HEK293 (cell line): ENCODE measurements around the gene ARHGAP5.
A peak's percentile ranks its signal among the peaks of the same experiment; 100 is the strongest.

Experiments
- FEZF1 ChIP-seq: fragments of 450-650 bp; formaldehyde crosslinking; IDR thresholded peaks from 2 replicates; pipeline ENCODE4 v1.5.1; 2016; ENCODE audit warnings: missing biosample characterization, missing genetic modification characterization
- GLI2 ChIP-seq: fragments of 450-650 bp; formaldehyde crosslinking; IDR thresholded peaks from 2 replicates; pipeline ENCODE4; 2017; ENCODE audit warnings: missing biosample characterization, missing genetic modification characterization, low read depth, borderline replicate concordance
- HOXD13 ChIP-seq: sonication (generic); formaldehyde crosslinking; IDR thresholded peaks from 2 replicates; pipeline ENCODE4 v1.8.0; 2022; ENCODE audit warnings: missing genetic modification reagents, borderline replicate concordance
- KLF10 ChIP-seq: fragments of 450-650 bp; IDR thresholded peaks from 2 replicates; pipeline ENCODE4 v1.5.1; 2018; ENCODE audit warnings: missing biosample characterization, mild to moderate bottlenecking, missing genetic modification characterization
- KLF9 ChIP-seq: fragments of 450-650 bp; formaldehyde crosslinking; IDR thresholded peaks from 2 replicates; pipeline ENCODE4 v1.5.1; 2016; ENCODE audit warnings: missing biosample characterization, missing genetic modification characterization, low read depth
- MYNN ChIP-seq: fragments of 450-650 bp; formaldehyde crosslinking; IDR thresholded peaks from 2 replicates; pipeline ENCODE4 v1.5.1; 2016; ENCODE audit warnings: missing biosample characterization, missing genetic modification characterization, borderline replicate concordance
- MZF1 ChIP-seq: fragments of 450-650 bp; formaldehyde crosslinking; IDR thresholded peaks from 2 replicates; pipeline ENCODE4 v1.5.1; 2017; ENCODE audit warnings: missing biosample characterization, missing genetic modification characterization, borderline replicate concordance
- OVOL3 ChIP-seq: fragments of 450-650 bp; formaldehyde crosslinking; IDR thresholded peaks from 2 replicates; pipeline ENCODE4 v1.5.1; 2016; ENCODE audit warnings: missing biosample characterization, missing genetic modification characterization
- PBX3 ChIP-seq: sonication (generic); formaldehyde crosslinking; IDR thresholded peaks from 2 replicates; pipeline ENCODE4 v1.8.1; 2022; ENCODE audit warnings: mild to moderate bottlenecking, moderate library complexity, missing genetic modification reagents
- RBAK ChIP-seq: fragments of 450-650 bp; formaldehyde crosslinking; IDR thresholded peaks from 2 replicates; pipeline ENCODE4 v1.5.1; 2016; ENCODE audit warnings: missing biosample characterization, missing genetic modification characterization
- SALL2 ChIP-seq: fragments of 450-650 bp; formaldehyde crosslinking; IDR thresholded peaks from 2 replicates; pipeline ENCODE4 v1.5.0; 2017; ENCODE audit warnings: missing biosample characterization, mild to moderate bottlenecking, missing genetic modification characterization, borderline replicate concordance
- SCRT2 ChIP-seq: fragments of 450-650 bp; formaldehyde crosslinking; IDR thresholded peaks from 2 replicates; pipeline ENCODE4 v1.5.1; 2016; ENCODE audit warnings: missing biosample characterization, missing genetic modification characterization
- ZBTB17 ChIP-seq: fragments of 450-650 bp; formaldehyde crosslinking; IDR thresholded peaks from 2 replicates; pipeline ENCODE4 v1.5.1; 2016; ENCODE audit warnings: missing biosample characterization, missing genetic modification characterization
- ZBTB7A ChIP-seq: fragments of 450-650 bp; formaldehyde crosslinking; IDR thresholded peaks from 2 replicates; pipeline ENCODE4 v1.5.1; 2016; ENCODE audit warnings: low read depth, missing biosample characterization, missing genetic modification characterization
- ZBTB8A ChIP-seq: fragments of 450-650 bp; formaldehyde crosslinking; IDR thresholded peaks from 2 replicates; pipeline ENCODE4 v1.5.1; 2016; ENCODE audit warnings: missing biosample characterization, missing genetic modification characterization
- ZIC2 ChIP-seq: fragments of 450-650 bp; formaldehyde crosslinking; IDR thresholded peaks from 2 replicates; pipeline ENCODE4 v1.5.1; 2016; ENCODE audit warnings: missing biosample characterization, missing genetic modification characterization
- ZNF146 ChIP-seq: fragments of 450-650 bp; formaldehyde crosslinking; IDR thresholded peaks from 2 replicates; pipeline ENCODE4 v1.5.1; 2016; ENCODE audit warnings: missing biosample characterization, missing genetic modification characterization
- ZNF157 ChIP-seq: fragments of 450-650 bp; formaldehyde crosslinking; IDR thresholded peaks from 2 replicates; pipeline ENCODE4 v1.5.1; 2016; ENCODE audit warnings: missing biosample characterization, missing genetic modification characterization
- ZNF169 ChIP-seq: fragments of 450-650 bp; formaldehyde crosslinking; IDR thresholded peaks from 2 replicates; pipeline ENCODE4 v1.5.1; 2016; ENCODE audit warnings: missing biosample characterization, missing genetic modification characterization
- ZNF366 ChIP-seq: fragments of 450-650 bp; formaldehyde crosslinking; conservative IDR thresholded peaks from 2 replicates; pipeline ENCODE4 v1.5.1; 2016; ENCODE audit warnings: missing biosample characterization, missing genetic modification characterization
- ZNF433 ChIP-seq: fragments of 450-650 bp; formaldehyde crosslinking; IDR thresholded peaks from 2 replicates; pipeline ENCODE4 v1.5.1; 2016; ENCODE audit warnings: missing biosample characterization, missing genetic modification characterization, low read depth
- ZNF473 ChIP-seq: fragments of 450-650 bp; formaldehyde crosslinking; IDR thresholded peaks from 2 replicates; pipeline ENCODE4 v1.5.1; 2017; ENCODE audit warnings: missing biosample characterization, missing genetic modification characterization
- ZNF48 ChIP-seq: fragments of 450-650 bp; formaldehyde crosslinking; IDR thresholded peaks from 2 replicates; pipeline ENCODE4 v1.5.1; 2016; ENCODE audit warnings: missing biosample characterization, missing genetic modification characterization
- ZNF530 ChIP-seq: fragments of 450-650 bp; formaldehyde crosslinking; IDR thresholded peaks from 2 replicates; pipeline ENCODE4 v1.5.1; 2016; ENCODE audit warnings: low read depth, missing biosample characterization, missing genetic modification characterization
- ZNF544 ChIP-seq: fragments of 450-650 bp; formaldehyde crosslinking; IDR thresholded peaks from 2 replicates; pipeline ENCODE4 v1.5.0; 2017; ENCODE audit warnings: missing biosample characterization, missing genetic modification characterization
- ZNF585B ChIP-seq: fragments of 450-650 bp; formaldehyde crosslinking; IDR thresholded peaks from 2 replicates; pipeline ENCODE4 v1.5.1; 2016; ENCODE audit warnings: missing biosample characterization, missing genetic modification characterization
- ZNF624 ChIP-seq: fragments of 450-650 bp; formaldehyde crosslinking; IDR thresholded peaks from 2 replicates; pipeline ENCODE4 v1.5.1; 2017; ENCODE audit warnings: missing biosample characterization, missing genetic modification characterization
- ZNF645 ChIP-seq: fragments of 450-650 bp; formaldehyde crosslinking; IDR thresholded peaks from 2 replicates; pipeline ENCODE4; 2016; ENCODE audit warnings: missing biosample characterization, missing genetic modification characterization
- ZNF707 ChIP-seq: fragments of 450-650 bp; formaldehyde crosslinking; IDR thresholded peaks from 2 replicates; pipeline ENCODE4 v1.5.1; 2016; ENCODE audit warnings: missing biosample characterization, missing genetic modification characterization
- ZSCAN23 ChIP-seq: fragments of 450-650 bp; formaldehyde crosslinking; IDR thresholded peaks from 2 replicates; pipeline ENCODE4 v1.5.1; 2016; ENCODE audit warnings: missing biosample characterization, missing genetic modification characterization
- TF ChIP-seq, protein P1 (sequence below): fragments of 450-650 bp; formaldehyde crosslinking; IDR thresholded peaks from 2 replicates; pipeline ENCODE4 v1.5.1; 2017; ENCODE audit warnings: missing biosample characterization, missing genetic modification characterization
- TF ChIP-seq, protein P2 (sequence below): fragments of 450-650 bp; formaldehyde crosslinking; IDR thresholded peaks from 2 replicates; pipeline ENCODE4 v1.5.0; 2017; ENCODE audit warnings: missing biosample characterization, missing genetic modification characterization, borderline replicate concordance
- TF ChIP-seq, protein P3 (sequence below): fragments of 450-650 bp; formaldehyde crosslinking; IDR thresholded peaks from 2 replicates; pipeline ENCODE4 v1.5.1; 2016; ENCODE audit warnings: missing biosample characterization, missing genetic modification characterization
- TF ChIP-seq, protein P4 (sequence below): fragments of 450-650 bp; formaldehyde crosslinking; IDR thresholded peaks from 2 replicates; pipeline ENCODE4 v1.5.1; 2017; ENCODE audit warnings: missing biosample characterization, missing genetic modification characterization

Gene ARHGAP5

DNA sequence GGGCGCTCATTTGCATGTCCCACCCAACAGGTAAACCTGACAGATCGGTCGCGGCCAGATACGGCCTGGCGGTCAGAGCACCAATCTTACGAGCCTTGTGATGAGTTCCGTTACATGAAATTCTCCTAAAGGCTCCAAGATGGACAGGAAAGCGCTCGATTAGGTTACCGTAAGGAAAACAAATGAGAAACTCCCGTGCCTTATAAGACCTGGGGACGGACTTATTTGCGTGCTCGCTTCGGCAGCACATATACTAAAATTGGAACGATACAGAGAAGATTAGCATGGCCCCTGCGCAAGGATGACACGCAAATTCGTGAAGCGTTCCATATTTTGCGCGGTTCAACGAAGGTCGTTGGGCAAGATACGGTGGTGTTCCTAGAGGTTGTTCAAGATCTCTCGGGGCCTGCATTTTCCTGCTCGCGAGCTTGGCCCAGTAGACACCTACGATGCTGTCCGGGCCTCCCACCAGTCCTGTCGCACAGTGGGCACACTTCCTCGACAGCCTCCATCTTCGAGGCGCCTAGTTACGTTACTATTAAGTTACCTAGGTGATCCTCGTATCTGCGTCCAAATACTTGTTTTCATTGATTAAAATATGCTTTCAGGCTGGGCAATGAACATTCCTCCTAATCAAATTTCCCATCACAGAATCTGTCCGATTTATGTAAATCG, 124.8 kb downstream of the ARHGAP5 start, which contains the start of gene RNU6-7 (continued):
- TF ChIP-seq, protein P1, sequence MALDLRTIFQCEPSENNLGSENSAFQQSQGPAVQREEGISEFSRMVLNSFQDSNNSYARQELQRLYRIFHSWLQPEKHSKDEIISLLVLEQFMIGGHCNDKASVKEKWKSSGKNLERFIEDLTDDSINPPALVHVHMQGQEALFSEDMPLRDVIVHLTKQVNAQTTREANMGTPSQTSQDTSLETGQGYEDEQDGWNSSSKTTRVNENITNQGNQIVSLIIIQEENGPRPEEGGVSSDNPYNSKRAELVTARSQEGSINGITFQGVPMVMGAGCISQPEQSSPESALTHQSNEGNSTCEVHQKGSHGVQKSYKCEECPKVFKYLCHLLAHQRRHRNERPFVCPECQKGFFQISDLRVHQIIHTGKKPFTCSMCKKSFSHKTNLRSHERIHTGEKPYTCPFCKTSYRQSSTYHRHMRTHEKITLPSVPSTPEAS, result peak; percentile 36; the same call in 1 of the 2 replicates
- TF ChIP-seq ZNF624 (tag by site-specific recombination), result no peak
- TF ChIP-seq MZF1 (tag by site-specific recombination), result no peak
- no peak for TF ChIP-seq MYNN
- TF ChIP-seq SCRT2, result peak; percentile 97
- TF ChIP-seq OVOL3 (tag by site-specific recombination), result no peak
- no peak for TF ChIP-seq ZBTB7A (tag by site-specific recombination)
- TF ChIP-seq ZNF707, result no peak
- no peak for TF ChIP-seq ZNF585B (tag by site-specific recombination)
- TF ChIP-seq, protein P2, sequence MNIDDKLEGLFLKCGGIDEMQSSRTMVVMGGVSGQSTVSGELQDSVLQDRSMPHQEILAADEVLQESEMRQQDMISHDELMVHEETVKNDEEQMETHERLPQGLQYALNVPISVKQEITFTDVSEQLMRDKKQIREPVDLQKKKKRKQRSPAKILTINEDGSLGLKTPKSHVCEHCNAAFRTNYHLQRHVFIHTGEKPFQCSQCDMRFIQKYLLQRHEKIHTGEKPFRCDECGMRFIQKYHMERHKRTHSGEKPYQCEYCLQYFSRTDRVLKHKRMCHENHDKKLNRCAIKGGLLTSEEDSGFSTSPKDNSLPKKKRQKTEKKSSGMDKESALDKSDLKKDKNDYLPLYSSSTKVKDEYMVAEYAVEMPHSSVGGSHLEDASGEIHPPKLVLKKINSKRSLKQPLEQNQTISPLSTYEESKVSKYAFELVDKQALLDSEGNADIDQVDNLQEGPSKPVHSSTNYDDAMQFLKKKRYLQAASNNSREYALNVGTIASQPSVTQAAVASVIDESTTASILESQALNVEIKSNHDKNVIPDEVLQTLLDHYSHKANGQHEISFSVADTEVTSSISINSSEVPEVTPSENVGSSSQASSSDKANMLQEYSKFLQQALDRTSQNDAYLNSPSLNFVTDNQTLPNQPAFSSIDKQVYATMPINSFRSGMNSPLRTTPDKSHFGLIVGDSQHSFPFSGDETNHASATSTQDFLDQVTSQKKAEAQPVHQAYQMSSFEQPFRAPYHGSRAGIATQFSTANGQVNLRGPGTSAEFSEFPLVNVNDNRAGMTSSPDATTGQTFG (tag by site-specific recombination), result no peak
- TF ChIP-seq KLF9 (tag by site-specific recombination), result no peak
- TF ChIP-seq ZNF473, result no peak
- TF ChIP-seq KLF10 (tag by site-specific recombination), result no peak
- 0 out of 2 replicates have a peak, but pooled peaks have one; percentile 2 for TF ChIP-seq ZNF146
- TF ChIP-seq ZNF366, result no peak; the same call in 1 of the 2 replicates
- TF ChIP-seq ZNF433 (tag by site-specific recombination), result no peak
- TF ChIP-seq HOXD13 (CRISPR knock-in tag), result no peak
- no peak for TF ChIP-seq ZBTB8A (tag by site-specific recombination)
- no peak for TF ChIP-seq ZNF169 (tag by site-specific recombination)
- TF ChIP-seq SALL2 (tag by site-specific recombination), result no peak
- TF ChIP-seq PBX3, result no peak
- 0 out of 2 replicates have a peak, but pooled peaks have one; percentile 12 for TF ChIP-seq ZIC2
- no peak for TF ChIP-seq RBAK (tag by site-specific recombination)
- TF ChIP-seq, protein P3, sequence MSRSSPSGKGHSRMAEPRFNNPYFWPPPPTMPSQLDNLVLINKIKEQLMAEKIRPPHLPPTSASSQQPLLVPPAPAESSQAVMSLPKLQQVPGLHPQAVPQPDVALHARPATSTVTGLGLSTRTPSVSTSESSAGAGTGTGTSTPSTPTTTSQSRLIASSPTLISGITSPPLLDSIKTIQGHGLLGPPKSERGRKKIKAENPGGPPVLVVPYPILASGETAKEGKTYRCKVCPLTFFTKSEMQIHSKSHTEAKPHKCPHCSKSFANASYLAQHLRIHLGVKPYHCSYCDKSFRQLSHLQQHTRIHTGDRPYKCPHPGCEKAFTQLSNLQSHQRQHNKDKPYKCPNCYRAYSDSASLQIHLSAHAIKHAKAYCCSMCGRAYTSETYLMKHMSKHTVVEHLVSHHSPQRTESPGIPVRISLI, result no peak
- TF ChIP-seq, protein P4, sequence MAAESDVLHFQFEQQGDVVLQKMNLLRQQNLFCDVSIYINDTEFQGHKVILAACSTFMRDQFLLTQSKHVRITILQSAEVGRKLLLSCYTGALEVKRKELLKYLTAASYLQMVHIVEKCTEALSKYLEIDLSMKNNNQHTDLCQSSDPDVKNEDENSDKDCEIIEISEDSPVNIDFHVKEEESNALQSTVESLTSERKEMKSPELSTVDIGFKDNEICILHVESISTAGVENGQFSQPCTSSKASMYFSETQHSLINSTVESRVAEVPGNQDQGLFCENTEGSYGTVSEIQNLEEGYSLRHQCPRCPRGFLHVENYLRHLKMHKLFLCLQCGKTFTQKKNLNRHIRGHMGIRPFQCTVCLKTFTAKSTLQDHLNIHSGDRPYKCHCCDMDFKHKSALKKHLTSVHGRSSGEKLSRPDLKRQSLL (tag by site-specific recombination), result no peak
- no peak for TF ChIP-seq FEZF1
- TF ChIP-seq ZNF530 (tag by site-specific recombination), result no peak
- no peak for TF ChIP-seq GLI2
- no peak for TF ChIP-seq ZNF157
- TF ChIP-seq ZNF645 (tag by site-specific recombination), result no peak
- peak; percentile 61 for TF ChIP-seq ZBTB17 (tag by site-specific recombination)
- no peak for TF ChIP-seq ZNF544 (tag by site-specific recombination)
- TF ChIP-seq ZSCAN23 (tag by site-specific recombination), result no peak
- TF ChIP-seq ZNF48 (tag by site-specific recombination), result no peak
